GM19468 (cell line): ENCODE measurements around the gene SPDEF.

Experiments
- ATAC-seq: cut with Tn5 transposase; IDR thresholded peaks from one replicate; pipeline ENCODE4 v1.9.1; 2021; ENCODE audit warnings: mild to moderate bottlenecking, moderate library complexity, moderate number of reproducible peaks; ENCODE audit not compliant: unreplicated experiment; ENCODE audit errors: extremely low read depth

The SPDEF gene

DNA sequence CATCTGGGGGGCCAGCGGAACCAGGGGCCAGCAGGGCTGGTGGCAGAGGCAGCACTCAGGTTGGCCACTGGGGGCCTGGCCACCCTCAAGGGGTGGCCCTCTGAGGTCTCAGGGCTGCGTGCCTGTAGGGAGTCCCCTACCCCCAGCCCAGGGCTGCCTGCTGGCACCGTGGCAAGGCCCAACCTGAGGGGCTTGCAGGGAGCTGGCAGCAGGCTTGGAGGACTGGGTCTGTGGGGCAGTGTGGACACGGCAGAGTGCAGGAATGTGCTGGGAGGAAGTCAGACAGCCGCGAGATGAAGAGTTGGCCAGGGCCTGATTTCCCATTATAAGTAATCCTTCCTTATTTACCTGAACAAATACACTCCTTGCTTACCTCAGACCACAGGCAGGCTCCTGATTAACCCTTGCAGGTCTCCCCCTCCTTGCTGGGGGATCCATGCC, at the start of gene SPDEF:
SPDEF (minus strand) TSS at position 299 of the 441 bp plus-strand sequence. CDS start 11,874 bp downstream, outside the sequence.
- ATAC-seq = no peak

DNA sequence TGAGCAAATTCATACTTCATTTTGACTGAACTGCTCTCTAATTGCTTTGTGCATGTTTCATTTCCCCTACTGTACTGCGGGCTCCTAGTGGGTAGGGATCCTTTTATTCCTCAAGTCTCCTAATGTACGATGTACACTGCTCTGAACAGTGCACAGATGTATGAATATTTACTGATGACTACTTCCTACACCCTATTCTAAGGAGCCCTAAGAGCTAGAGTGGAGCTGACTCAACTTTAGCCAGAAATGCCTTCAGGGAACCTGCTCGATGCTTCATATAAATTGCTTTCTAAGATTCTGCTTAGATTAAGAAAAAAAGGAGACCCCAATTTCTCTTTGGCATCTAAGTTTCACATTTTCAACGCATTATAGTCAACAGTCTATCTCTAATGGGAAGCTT, 47.6 kb upstream of the SPDEF start:
- ATAC-seq = no peak

DNA sequence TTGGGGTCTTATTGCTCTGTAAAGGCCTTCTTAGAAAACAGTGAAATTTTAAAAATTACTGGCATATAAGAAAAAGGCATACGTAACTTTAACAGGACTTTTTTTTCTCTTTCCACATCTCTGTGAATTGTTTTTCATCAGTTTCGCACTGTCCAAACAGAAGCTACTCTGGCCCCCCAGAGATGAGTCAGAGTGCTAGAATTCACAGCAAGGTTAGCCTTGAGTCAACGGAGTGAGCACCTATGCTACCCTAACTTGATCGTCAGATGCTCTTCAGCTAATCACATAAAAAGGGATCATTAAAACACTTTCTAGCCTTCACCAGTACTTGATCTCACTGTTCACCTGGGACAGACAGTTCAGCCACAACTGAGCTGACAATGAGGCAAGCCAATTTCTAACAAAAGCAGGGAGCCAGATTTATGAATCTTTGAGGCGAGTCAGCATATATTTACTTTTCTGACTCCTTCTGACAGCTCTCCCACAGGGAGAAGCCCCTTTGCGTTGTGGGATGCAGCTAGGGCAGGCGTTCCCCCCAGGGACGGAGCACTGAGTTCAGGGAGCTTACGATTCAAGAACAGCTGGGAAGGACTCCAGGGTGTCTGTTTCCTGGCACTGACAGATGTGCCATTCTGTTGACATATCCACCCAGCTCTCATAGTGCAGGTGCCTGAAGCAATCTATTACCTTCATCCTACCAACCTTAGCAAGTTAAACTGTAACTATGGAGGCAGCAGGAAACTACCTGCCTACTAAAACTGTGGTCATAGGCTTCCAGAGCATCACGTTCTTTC, 46.4 kb upstream of the SPDEF start:
- ATAC-seq = no peak

DNA sequence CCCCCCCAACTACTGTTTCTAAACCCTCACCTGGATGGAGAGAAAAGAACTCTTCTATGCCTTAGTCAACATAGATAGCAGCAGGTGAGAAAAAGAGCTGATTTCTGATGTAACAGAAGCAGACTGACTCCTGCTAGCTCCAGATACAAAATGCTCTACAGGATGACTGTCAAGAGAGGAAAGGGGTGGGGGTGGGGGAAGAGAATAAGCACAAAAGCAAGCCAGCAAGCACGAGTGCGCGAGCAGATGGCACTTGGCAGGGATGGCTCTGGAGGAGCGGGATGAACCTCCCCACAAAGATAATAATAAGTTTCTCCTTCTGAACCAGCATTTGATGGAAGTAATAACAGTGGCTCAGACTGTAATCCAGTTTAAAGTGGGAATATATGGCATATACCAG, 45.6 kb upstream of the SPDEF start:
- no peak for ATAC-seq

DNA sequence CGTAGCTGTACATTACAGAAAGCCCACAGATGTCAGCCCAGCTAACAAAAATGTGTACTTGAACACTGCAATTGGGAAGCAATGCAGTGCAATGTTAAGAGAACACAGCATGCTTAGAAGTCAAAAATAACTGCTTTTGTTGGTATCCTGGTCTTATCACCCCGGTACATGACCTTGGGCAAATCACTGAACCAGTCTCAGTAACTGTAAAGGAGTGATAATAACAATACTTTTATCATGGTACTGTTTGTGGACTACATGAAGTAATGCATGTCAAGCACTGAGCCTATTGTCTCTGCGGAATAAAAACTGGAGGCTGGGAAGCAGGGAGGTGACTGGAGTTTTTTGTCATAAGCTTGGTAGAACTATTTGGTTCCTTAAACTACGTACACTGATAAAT, 44.7 kb upstream of the SPDEF start:
- ATAC-seq = no peak

DNA sequence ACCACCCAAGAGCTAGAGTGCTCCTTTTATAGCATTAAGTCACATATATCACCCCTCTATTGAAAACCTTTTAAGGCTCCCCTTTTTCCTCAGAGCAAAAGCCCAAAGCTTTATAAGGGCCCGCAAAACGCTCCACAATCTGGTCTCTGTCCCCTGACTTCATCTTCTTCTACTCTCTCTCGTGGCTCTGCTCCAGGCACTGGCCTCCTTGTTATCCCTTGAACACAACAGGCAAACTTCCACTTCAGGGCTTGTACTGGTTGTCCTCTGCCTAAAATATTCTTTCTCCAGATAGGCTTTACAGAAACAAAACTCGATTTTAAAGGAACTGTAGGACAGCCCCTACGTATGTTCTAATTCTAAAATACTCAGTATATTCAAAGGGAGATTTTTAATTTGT, 44.0 kb upstream of the SPDEF start:
- no peak for ATAC-seq

DNA sequence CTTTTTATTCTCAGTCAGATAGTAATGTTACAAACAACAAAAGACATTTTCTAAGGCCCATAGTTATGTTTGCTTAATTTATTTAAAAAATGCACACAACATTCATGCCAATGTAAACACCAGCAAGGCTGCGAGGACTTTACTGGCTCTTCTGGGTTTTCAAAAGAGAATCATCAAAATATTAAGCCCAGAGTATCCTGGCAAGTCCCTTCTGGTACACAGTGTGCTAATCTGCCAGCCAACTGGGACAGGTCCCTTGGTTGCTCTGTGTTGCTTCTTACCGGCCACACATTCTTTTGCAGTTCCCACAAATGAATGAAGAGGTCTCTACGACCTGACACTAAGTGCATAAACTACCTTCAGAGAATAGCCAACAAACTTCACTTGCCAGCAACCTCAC, 42.6 kb upstream of the SPDEF start:
- no peak for ATAC-seq

DNA sequence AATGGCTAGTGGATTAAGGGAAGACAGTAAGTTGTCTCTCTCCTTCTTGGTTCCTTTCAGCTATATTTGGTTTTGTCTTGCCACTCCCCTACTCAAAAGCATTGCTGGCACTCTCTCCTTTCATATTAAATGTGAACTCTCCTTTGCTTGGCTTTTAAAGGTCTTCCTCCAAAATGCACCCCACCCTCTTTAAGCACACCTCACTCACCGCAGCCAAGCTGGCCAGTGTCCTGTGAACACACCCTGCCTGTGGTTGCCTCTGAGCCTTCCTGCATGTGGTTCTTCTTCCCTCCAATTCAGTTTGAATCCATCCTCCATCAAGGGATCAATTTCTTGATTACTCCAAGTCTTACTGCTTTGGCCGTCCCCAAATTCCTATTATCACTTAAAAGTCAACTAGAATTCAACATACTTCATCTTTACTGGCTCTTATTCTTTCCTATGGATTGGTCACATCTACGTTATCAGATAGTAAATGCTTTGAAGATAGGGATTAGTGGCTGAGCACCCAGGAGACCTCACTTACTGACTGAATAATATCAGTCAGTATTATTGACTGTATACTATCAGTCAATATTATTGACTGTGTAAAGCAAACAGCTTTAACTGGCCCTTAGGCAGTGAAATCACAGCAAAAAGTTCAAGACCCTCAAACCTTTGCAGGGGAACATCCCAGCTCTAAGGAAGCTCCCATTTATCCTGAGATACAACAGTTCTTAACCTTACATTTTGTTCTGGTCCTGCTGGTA, 41.6 kb upstream of the SPDEF start:
- ATAC-seq = no peak

DNA sequence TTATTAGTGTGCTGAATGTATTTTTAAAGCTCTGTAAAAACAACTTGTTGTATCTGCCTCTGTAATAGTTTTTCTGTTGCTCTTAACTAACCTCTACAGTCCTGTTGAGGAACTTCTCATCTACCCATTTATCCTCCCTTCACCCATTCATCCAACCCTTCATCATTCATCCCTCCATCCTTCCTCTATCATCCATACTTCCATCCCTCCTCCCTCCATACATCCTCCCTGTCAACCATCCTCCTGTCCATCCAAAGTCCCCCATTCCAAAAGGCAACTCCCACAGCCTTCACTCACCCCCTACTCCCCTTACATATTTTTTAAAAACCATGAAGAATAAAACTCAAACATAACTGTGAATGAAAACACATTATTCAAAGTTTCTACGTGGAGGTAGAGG, 40.7 kb upstream of the SPDEF start:
- ATAC-seq = no peak

DNA sequence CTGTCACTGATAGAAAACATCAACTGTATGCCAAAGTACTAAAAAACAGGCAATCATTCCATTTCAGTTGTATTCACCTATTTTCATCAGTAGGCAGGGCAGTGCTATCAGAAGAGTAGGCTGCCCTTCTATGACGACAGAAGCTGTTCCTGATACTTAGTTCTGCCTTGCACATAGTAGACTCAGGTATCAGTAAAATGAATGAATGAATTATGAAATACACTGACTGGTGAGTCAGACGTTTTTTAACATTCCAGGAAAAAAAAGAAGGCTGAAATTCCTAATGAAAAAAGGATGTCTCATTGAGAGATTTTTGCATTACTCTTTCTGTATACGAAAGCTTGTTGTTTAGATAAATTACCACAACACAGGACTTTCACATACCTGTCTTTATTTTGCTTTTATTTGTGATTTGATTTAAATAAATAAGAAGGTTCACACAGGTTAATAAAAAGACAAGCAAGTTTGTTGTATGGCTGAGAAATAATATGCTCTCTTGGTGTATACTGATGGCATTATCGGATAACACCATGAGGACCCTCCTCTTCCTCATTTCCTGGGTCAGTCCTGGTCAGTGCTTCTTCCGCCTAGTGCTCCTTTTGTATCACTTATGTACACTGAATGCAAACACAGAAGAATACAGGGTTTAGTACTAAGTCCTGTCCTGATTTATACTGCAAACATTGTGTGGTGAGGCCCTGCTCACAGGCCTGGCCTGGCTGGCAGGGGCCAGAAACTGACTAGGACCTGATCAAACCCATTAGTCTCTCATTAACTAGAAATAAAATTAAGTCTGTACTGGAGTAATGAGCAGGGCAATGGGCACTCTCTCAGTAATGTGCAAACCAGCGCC, 39.4 kb upstream of the SPDEF start:
- no peak for ATAC-seq

DNA sequence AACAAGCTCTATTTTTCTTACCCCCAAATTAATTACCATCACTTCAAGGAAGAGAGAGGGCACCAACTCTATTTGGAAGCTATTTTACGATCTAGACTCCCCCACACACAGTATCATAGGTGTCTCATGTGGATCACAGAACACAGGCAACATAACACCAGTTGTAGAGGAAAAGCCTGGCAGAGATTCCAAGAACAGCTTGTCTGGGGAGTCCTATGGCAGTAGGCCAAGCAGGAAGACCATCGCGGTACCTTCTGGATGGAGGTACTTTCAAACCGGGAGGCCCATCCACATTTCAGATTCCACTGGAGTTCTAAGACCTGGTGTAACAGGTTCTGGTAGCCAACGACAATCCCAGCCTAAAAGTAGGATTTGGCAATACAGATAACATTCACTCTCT, 37.6 kb upstream of the SPDEF start:
- ATAC-seq = no peak

DNA sequence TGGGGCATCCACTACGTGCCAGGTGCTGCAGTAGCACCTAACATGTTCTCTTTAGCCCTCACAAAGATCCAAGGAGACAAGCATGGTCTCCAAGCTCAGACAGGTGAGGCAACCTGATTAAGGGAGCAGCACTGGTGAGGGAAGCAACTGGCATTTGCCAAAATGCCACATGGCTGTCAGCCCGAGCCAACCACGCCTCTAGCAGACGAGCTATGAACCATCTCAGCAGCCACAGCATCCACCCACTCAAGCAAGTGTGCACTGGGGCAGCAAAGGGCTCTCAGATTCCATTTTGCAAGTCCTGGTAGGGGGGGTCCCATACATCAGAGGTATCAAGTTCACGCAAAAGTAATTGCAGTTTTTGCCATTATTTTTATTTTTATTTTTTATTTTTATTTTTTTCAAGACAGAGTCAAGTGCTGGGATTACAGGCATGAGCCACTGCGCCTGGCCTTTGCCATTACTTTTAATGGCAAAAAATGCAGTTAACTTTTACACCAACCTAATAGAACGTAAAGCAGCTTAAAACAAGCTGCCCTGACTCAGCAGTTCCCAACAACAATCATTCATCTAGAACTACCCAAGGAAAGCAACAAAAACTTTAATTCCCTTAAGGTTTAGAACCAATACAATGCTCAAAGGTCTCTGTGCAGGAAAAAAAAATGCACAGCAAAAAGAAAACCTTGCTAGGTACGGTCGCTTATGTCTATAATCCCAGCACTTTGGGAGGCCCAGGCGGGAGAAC, 36.3 kb upstream of the SPDEF start:
- no peak for ATAC-seq

DNA sequence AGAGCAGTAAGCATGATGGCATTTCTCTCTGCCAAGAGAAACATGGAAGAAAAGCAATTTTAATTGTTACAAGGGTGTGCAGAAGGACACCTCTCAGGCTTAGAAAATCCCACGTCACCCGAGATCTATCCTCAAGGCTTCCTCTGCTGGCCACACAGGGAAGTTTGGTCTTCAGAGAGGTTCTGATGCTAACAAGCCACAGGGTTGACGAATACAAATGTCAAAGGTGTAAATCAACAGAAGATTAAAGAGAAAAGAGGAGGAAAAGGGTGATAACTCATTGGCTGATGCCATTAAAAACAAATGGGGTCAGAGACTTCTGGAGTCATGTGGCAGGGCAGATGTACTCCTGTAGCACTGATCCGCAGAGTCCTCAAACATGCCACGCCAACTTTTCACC, 33.6 kb upstream of the SPDEF start:
- ATAC-seq = no peak

DNA sequence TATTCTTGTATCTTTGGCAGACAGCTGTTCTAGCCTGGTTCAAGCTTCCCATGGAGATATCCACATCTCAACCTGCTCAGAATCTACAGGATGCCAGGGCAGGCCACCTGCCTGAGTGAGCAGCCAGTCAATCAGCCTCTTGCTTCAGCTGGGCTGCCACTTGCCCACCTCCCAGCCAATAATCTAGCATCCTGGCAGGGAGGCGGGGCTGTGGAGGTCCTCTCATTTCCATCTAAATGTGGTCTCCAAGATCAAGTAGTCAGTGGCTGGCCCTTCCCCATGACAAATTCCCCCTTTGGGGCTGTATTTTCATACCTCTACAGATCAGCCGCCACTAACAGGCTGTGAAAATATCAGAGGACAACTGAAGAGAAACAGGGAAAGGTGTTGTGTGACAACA, 33.0 kb upstream of the SPDEF start:
- ATAC-seq = no peak

DNA sequence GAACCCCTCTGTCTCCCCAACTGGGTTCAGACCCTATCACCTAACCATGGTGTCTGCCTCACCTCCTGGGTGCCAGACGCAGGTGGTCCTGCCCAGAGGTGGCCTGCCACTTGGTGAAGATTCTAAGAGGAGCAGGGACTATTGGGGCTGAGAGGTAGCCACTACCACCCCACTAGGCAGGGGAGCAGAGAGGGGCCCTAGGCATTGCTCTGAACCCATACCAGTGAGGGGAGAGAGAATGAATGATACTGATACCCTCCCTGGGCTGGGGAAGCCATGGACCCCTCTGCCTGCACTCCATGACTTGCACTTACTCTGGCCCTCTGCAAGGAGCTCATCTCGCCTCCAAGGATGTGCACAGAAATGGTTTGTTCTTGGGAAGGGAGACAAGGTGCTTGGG, 31.7 kb upstream of the SPDEF start:
- ATAC-seq = no peak

DNA sequence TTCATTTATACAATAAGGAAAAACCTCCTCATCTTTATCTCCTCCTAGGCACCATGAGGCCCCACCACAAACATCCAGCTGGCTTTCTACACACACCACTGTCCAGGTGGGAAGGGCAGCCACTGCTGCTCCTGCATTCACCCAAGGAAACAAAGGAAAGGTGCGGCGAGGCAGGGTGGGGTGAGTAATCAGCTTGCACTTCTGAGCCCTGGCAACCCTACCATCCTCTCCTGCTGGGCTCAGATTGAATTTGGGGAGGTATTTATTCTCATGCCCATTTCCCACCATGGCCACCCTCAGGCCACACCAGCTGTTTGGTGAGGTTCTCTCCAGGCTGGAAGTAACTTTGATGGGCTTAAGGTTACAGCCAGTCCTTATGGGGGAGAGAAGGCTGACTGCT, 31.2 kb upstream of the SPDEF start:
- no peak for ATAC-seq

DNA sequence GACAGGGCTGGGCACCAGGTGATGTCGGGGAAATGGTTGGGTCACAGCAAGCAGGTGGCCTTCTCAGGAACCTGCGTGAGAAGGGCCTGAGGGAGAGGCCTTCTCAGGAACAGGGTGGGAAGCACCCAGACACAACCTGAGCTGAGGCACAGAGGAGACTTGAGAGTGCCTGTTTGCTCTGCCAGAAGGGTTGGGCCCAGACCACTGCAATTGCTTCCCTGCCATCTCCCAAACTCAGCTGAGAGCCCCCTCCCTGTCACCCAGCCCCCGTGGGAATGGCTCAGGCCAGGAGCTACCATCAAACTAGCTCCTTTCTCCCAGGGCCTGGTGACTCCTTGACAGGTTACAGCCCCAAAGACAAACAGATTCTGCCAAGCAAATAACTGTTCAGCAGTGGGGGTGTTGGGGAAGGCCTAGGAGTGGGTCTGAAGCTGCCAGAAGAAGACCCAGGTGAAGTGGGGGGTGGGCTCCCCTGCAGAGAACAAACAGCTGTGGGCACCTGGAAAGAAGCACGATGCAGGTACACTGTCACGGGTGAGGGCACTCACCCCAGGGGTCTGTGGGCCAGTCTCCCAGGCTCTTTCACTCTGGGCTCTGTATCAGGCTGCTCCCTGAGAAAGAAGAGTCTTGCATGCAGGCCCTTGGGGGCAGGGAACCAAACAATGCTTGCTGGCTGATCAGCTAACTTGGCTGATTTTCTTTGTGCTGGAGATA, 30.4 kb upstream of the SPDEF start:
- no peak for ATAC-seq

DNA sequence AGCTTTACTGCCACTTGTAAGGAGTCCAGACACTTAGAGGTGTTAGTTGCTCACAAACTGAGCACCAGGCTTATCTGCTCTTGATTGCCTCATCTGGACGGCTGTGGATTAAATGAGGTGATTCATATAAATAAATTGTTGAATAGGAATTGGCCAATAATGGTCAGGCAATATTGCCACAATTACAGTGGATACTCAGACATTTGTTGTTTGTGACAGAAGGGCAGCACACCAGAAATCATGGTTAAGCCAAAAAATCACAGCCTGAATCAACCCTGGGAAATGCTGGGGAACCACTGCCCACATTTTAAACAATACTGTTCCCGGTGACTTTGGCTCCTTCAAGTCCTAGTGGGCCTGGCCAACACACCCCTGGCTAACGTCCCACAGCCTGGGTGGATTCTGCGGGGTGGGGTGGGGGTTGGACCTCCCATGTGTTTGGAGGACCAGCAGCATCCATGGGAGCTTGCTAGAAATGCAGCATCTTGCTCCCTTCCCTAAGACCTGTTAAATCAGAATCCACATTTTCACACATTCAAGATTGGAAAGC, 29.5 kb upstream of the SPDEF start:
- ATAC-seq = no peak

DNA sequence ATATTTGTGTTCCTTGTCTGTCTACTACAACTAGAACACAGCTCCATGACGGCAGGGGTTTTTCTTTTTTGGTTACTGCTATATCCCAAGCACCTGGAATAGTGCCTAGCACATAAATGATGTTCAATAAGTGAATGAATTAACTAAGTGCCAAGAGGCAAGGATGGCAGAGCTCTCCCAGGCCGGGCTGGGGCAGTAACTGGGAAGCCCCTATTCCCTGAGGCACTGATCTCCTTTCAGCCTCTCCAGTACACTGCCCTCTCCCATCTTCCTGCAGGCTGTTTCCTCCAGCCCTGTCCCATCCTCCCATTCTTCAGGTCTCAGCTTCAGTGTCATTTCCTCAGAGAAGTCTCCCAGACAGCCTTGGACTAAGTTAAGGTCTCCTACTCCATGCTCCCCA, 29.0 kb upstream of the SPDEF start:
- no peak for ATAC-seq
